GM12878 (cell line): ENCODE results near the gene CCDC187. TPM values are rescaled to one million over a fixed set of nuclear protein-coding genes. Genes with fewer than 3 reads are reported as not detected.

Source experiments
- ATAC-seq: fragments of 200-7000 bp; cut with Tn5 transposase; 3 replicates; pipeline ENCODE4 v1.9.1; 2020; ENCODE audit warnings: mild to moderate bottlenecking, moderate library complexity
- BruUV-seq: library from RNA; stranded (reverse); fragments of 400-500 nt; replicated peaks from 2 replicates; lab custom pipeline; 2021; lab: Mats Ljungman, UMichigan
- CTCF ChIA-PET: fragments of 300-600 bp; sonication (Branson Sonifier 250); formaldehyde crosslinking; extraction: SDS; loops from one replicate; lab custom pipeline; 2021; ENCODE audit warnings: inconsistent platforms; lab: Yijun Ruan, JAX
- POLR2A ChIA-PET: fragments of 350-600 bp; formaldehyde crosslinking; extraction: SDS; loops from one replicate; lab custom pipeline; 2021; ENCODE audit warnings: inconsistent platforms; lab: Charles Lee
- RAD21 ChIA-PET: fragments of 300-600 bp; sonication (Branson Sonifier 250); formaldehyde crosslinking; loops from one replicate; lab custom pipeline; 2023; ENCODE audit warnings: antibody characterized with exemption; ENCODE audit not compliant: unreplicated experiment; lab: Charles Lee
- SMC1A ChIA-PET: fragments of 300-600 bp; sonication (Branson Sonifier 250); formaldehyde crosslinking; loops from one replicate; lab custom pipeline; 2023; ENCODE audit not compliant: unreplicated experiment, uncharacterized antibody; lab: Charles Lee
- DNase-seq: peaks from one replicate; pipeline ENCODE4 v3.0.0-alpha.2; 2011; ENCODE audit warnings: low read depth, low spot score
- FAIRE-seq: peaks from 3 replicates; lab custom pipeline; 2011; peaks lifted over from hg19 to GRCh38; lab: Jason Lieb, UNC
- H2AFZ ChIP-seq: 2 replicates; pipeline ENCODE4 v1.6.0; 2011; ENCODE audit warnings: low read depth, low read length, control low read depth; ENCODE audit not compliant: control insufficient read depth
- H3K27ac ChIP-seq: 2 replicates; pipeline ENCODE4 v1.5.1; 2011; ENCODE audit warnings: control low read depth; ENCODE audit not compliant: control insufficient read depth, insufficient read depth
- H3K27me3 ChIP-seq, 2 experiments: replicated peaks in 1 of 2; 2 replicates each; pipeline versions ENCODE4 v1.6.0 to v1.6.1; 2011; ENCODE audit warnings: low read length in 1 of 2; ENCODE audit not compliant: control insufficient read depth in 2 of 2, insufficient read depth in 2 of 2
- H3K36me3 ChIP-seq, 2 experiments: 2 replicates each; pipeline ENCODE4 v1.5.1; 2011; ENCODE audit warnings: low read length in 1 of 2; ENCODE audit not compliant: control insufficient read depth in 2 of 2, insufficient read depth in 2 of 2
- H3K4me1 ChIP-seq: 2 replicates; pipeline ENCODE4 v1.6.1; 2011; ENCODE audit warnings: mild to moderate bottlenecking, low read length, moderate library complexity, mixed read lengths; ENCODE audit not compliant: control insufficient read depth, insufficient read depth
- H3K4me2 ChIP-seq: 2 replicates; pipeline ENCODE4 v1.6.0; 2011; ENCODE audit warnings: control low read depth; ENCODE audit not compliant: control insufficient read depth, insufficient read depth
- H3K4me3 ChIP-seq: fragments of 200-600 bp; sonication (generic); 2 replicates; pipeline ENCODE4 v1.5.1; 2016
- H3K79me2 ChIP-seq: 2 replicates; pipeline ENCODE4 v1.6.0; 2011; ENCODE audit warnings: low read length; ENCODE audit not compliant: control insufficient read depth, insufficient read depth
- H3K9ac ChIP-seq: 2 replicates; pipeline ENCODE4 v1.8.0; 2011; ENCODE audit warnings: low read length, control low read depth, mixed read lengths; ENCODE audit not compliant: control insufficient read depth, insufficient read depth
- H3K9me3 ChIP-seq: replicated peaks from 3 replicates; pipeline ENCODE4 v1.5.1; 2011; ENCODE audit warnings: mild to moderate bottlenecking, low read length; ENCODE audit not compliant: control insufficient read depth, insufficient read depth
- H4K20me1 ChIP-seq: 2 replicates; pipeline ENCODE4 v1.6.0; 2011; ENCODE audit not compliant: control insufficient read depth, insufficient read depth
- BCL3 ChIP-seq: IDR thresholded peaks from 2 replicates; pipeline ENCODE4 v1.6.1; 2011; ENCODE audit warnings: borderline replicate concordance, low read depth, mild to moderate bottlenecking, moderate library complexity, low read length; ENCODE audit not compliant: insufficient read depth, poor library complexity, severe bottlenecking
- CREM ChIP-seq: IDR thresholded peaks from 2 replicates; pipeline ENCODE4 v1.6.1; 2014; ENCODE audit warnings: antibody characterized with exemption, low read depth
- E2F4 ChIP-seq: IDR thresholded peaks from 2 replicates; pipeline ENCODE4 v1.6.1; 2012; ENCODE audit warnings: low read depth, low read length, improper control_type of control experiment
- FOXM1 ChIP-seq: IDR thresholded peaks from 2 replicates; pipeline ENCODE4 v1.6.1; 2012; ENCODE audit warnings: low read depth, mild to moderate bottlenecking, inconsistent platforms, low read length, moderate library complexity
- HDAC6 ChIP-seq: fragments of 200-600 bp; sonication (generic); IDR thresholded peaks from one replicate; pipeline ENCODE4 v1.8.0; 2017; ENCODE audit warnings: antibody characterized with exemption; ENCODE audit not compliant: unreplicated experiment
- IRF5 ChIP-seq: fragments of 450-650 bp; IDR thresholded peaks from 2 replicates; pipeline ENCODE4 v1.6.1; 2017; ENCODE audit warnings: borderline replicate concordance
- JUND ChIP-seq: IDR thresholded peaks from 2 replicates; pipeline ENCODE4 v1.6.1; 2012; ENCODE audit warnings: low read depth, mild to moderate bottlenecking, low read length, improper control_type of control experiment, moderate library complexity
- NFIC ChIP-seq: IDR thresholded peaks from 2 replicates; pipeline ENCODE4 v1.6.1; 2012; ENCODE audit warnings: low read depth, mild to moderate bottlenecking, inconsistent platforms, low read length, moderate library complexity
- NFXL1 ChIP-seq: fragments of 450-650 bp; IDR thresholded peaks from 2 replicates; pipeline ENCODE4 v1.6.1; 2017; ENCODE audit warnings: antibody characterized with exemption, mild to moderate bottlenecking, borderline replicate concordance
- NR2C1 ChIP-seq: fragments of 450-650 bp; IDR thresholded peaks from 2 replicates; pipeline ENCODE4 v1.6.1; 2017; ENCODE audit warnings: antibody characterized with exemption, mild to moderate bottlenecking, moderate library complexity
- POLR2A ChIP-seq: IDR thresholded peaks from 2 replicates; pipeline ENCODE4 v1.6.1; 2011; ENCODE audit warnings: low read depth, mild to moderate bottlenecking, low read length
- SREBF2 ChIP-seq: IDR thresholded peaks from 2 replicates; pipeline ENCODE4 v1.6.1; 2012; ENCODE audit warnings: mild to moderate bottlenecking, low read length
- STAT1 ChIP-seq: fragments of 450-650 bp; conservative IDR thresholded peaks from 2 replicates; pipeline ENCODE4 v1.6.1; 2014; ENCODE audit warnings: antibody characterized with exemption, mild to moderate bottlenecking
- TBL1XR1 ChIP-seq: IDR thresholded peaks from 2 replicates; pipeline ENCODE4 v1.6.1; 2012; ENCODE audit warnings: low read depth, low read length, improper control_type of control experiment
- TCF7 ChIP-seq: IDR thresholded peaks from 2 replicates; pipeline ENCODE4 v1.6.1; 2014; ENCODE audit warnings: antibody characterized with exemption, borderline replicate concordance
- ZBED1 ChIP-seq: IDR thresholded peaks from 2 replicates; pipeline ENCODE4 v1.6.1; 2016; ENCODE audit warnings: borderline replicate concordance
- ZBTB33 ChIP-seq: fragments of 450-650 bp; IDR thresholded peaks from 2 replicates; pipeline ENCODE4 v1.6.1; 2017; ENCODE audit warnings: mild to moderate bottlenecking
- WGBS: methylation state at CpG from one replicate; pipeline ENCODE4 v1.1.6; 2016; ENCODE audit warnings: low lambda C conversion rate; ENCODE audit not compliant: insufficient replicate concordance, insufficient coverage; ENCODE audit errors: missing lambda C conversion rate; 5-methylcytosine and 5-hydroxymethylcytosine counted together
- in situ Hi-C: fragments of 300-500 bp; cut with MboI; formaldehyde crosslinking; loops from 9 replicates; pipeline ENCODE4 v1.14.3; 2018; ENCODE audit warnings: mixed read lengths
- intact Hi-C: fragments of 100-400 bp; cut with micrococcal nuclease; formaldehyde crosslinking; loops from one replicate; pipeline ENCODE4 v1.14.2; 2022; ENCODE audit not compliant: unreplicated experiment
- polyA plus RNA-seq, 11 experiments: library from polyadenylated mRNA; depleted of rRNA in 4 of 11; unstranded in 6 of 11; stranded (reverse) in 5 of 11; fragments of >200 nt; fragmentation: Nextera tagmentation in 4 of 11; fragmentation: Illumina TruSeq in 1 of 11; extraction: Ambion mirVana in 4 of 11; extraction: Trizol in 1 of 11; gene quantifications; 1 replicate in 1 of 11; 2 replicates in 10 of 11; pipeline versions ENCODE4 v1.2.1 to v1.2.3, GENCODE V29; 2011 to 2016; ENCODE audit warnings: inconsistent platforms in 2 of 11, missing spikeins in 2 of 11, low read depth in 1 of 11
- total RNA-seq, 4 experiments: library from RNA; depleted of rRNA in 3 of 4; stranded (reverse); fragments of >200 nt in 3 of 4; fragmentation: Illumina TruSeq in 1 of 4; extraction: Trizol in 1 of 4; gene quantifications; 2 replicates each; pipeline versions ENCODE4 v1.2.1 to v1.2.3, GENCODE V29; 2013 to 2021

CCDC187 gene
- total and polyA plus RNA-seq, 10 of the 15 experiments (the other 5 are each of a cell fraction or from before 2014, with no cell fraction given), result 0.04 to 0.23 (median 0.04) TPM; not detected in 7

- WGBS, result 39% methylated on average over 10 of the region's 10 CpGs
- Histone ChIP-seq H3K4me2 (no peak overlapping the region), H3K27me3 (peaks cover 0 to 1% of the 10 kb centered on the region in 2 experiments; a peak in 2 of 4 replicates), H3K79me2 (no peaks in the 10 kb centered on the region), H3K36me3 (no peaks in the 10 kb centered on the region), H3K9ac (no peak overlapping the region), H3K27ac (no peak overlapping the region), H2AFZ (no peak overlapping the region), H3K4me1 (no peaks in the 10 kb centered on the region), H3K4me3 (no peak overlapping the region), H3K9me3 (no peaks in the 10 kb centered on the region), H4K20me1 (no peaks in the 10 kb centered on the region)
- BruUV-seq, result no TSS peak
- POLR2A ChIA-PET, result no interaction called here
- CTCF ChIA-PET, result interaction anchor here (0.5 kb wide), 1 partner anchor 65 kb away, joined by 3 read pairs; no protein-coding TSS in a partner anchor
- ATAC-seq, result no peak
- intact Hi-C loops, result no loop called here
- in situ Hi-C loops, result no loop called here
- no peak for DNase-seq
- RAD21 ChIA-PET, result no interaction called here
- FAIRE-seq, result no peak
- SMC1A ChIA-PET, result no interaction called here
- no peak for TF ChIP-seq ZBTB33
- no peak for TF ChIP-seq STAT1
- no peak for TF ChIP-seq HDAC6
- no peak for TF ChIP-seq NFXL1
- no peak for TF ChIP-seq BCL3
- no peak for TF ChIP-seq NFIC
- no peak for TF ChIP-seq CREM
- TF ChIP-seq NR2C1, result no peak
- no peak for TF ChIP-seq SREBF2
- no peak for TF ChIP-seq POLR2A
- TF ChIP-seq IRF5, result no peak
- TF ChIP-seq ZBED1, result no peak
- no peak for TF ChIP-seq JUND
- no peak for TF ChIP-seq TBL1XR1
- no peak for TF ChIP-seq E2F4
- TF ChIP-seq TCF7, result no peak
- TF ChIP-seq FOXM1, result no peak
These were observed 53.2 kb downstream of the CCDC187 start for GRCh38 chr9:136250676-136251075.
